HG02973 (cell line): ENCODE data around the gene TRAFD1.
"Not testable (repeated sequence)": the region's sequence is repeated elsewhere in the genome, so short reads cannot be mapped to it uniquely, and the experiment has no call there.

Source experiments
- ATAC-seq: cut with Tn5 transposase; IDR thresholded peaks from one replicate; pipeline ENCODE4 v1.9.1; 2021; ENCODE audit warnings: moderate library complexity; ENCODE audit not compliant: unreplicated experiment

The TRAFD1 gene

DNA sequence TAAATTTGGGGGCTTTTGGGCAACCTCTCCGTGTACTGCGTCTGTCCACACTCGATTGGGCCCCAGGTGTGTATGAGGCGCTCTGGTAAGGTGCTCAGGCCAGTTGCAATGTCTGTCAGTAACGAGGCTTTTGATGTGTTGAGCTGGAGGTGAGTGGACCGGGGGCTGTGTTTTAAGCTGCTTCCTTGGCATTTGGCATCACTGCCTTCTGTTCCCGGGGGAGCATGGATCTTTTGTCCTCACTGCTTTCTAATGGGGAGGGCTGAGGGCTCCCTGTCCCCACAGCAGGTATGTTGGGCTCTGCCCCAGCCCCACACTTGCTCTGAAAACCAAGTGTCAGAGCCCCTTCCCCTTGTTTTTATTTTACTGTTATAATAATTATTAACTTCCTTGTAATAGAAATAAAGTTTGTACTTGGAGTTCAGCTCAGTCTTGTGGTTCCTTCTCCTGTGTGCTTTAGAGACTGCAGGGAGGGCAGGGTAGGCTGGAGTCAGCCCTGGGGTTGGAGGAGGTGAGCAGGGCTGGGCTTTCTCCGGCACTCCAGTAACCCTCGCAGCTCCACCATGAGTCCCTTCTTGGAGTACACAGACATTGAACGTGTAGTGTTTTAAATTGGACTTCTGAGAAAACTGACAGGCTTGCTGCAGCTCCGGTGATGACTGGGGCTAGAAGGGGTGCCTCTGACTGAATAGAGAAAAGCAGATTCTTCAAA lies 28.0 kb downstream of the TRAFD1 start:
- ATAC-seq = no peak

DNA sequence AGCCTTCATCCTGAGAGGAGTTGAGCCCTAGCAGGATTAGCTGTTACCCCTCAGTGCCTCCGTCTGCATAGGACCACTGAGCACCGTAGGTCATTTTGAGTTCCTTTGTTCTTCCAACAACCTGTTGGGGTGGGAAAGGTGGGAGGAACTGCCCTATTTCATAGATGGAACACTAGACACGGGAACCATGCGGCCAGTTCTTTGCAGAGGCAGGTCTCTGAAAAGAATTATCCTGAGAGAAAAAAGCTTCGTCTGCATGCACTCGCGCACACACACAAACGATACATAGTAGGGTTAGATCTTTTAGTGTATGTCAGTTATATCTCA lies 28.5 kb downstream of the TRAFD1 start:
- no peak for ATAC-seq

DNA sequence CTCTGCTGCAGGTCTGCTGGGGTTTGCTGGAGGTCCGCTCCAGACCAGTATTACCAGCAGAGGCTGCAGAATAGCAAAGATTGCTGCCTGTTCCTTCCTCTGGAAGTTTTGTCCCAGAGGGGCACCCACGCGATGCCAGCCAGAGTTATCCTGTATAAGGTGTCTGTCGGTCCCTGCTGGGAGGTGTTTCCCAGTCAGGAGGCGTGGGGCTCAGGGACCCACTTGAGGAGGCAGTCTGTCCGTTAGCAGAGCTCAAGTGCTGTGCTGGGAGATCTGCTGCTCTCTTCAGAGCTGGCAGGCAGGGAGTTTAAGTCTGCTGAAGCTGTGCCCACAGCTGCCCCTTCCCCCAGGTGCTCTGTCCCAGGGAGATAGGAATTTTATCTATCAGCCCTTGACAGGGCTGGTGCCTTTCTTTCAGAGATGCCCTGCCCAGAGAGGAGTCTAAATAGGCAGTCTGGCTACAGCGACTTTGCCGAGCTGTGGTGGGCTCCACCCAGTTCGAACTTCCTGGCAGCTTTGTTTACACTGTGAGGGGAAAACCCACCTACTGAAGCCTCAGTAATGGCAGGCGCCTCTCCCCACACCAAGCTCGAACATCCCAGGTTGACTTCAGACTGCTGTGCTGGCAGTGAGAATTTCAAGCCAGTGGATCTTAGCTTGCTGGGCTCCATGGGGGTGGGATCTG lies 33.2 kb downstream of the TRAFD1 start:
- not testable (repeated sequence) for ATAC-seq

- no peak for ATAC-seq
Measured at GRCh38 chr12:112159146-112159541, 33.8 kb downstream of the TRAFD1 start.

- ATAC-seq = no peak
Measured at GRCh38 chr12:112160611-112161010, 35.3 kb downstream of the TRAFD1 start.

DNA sequence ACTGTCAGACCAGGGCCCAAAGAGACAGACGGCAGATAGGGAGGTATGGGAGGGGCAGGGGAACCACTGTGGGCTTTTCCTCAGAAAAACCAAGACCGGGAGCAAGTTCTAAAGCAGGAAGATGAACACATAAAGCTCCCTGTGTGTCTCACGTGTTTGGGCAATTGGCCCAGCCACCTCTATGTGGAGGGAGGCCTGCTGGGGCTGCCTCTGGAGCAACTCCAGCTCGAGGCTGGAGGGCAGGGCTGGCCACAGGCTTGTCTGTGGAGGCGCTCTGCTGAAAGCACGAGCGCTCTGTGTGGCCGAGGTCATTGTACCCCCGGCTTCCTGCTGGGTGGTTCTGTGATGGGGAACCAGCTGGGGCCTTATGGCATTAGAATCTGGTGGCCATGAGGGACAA lies 36.4 kb downstream of the TRAFD1 start:
- no peak for ATAC-seq

- no peak for ATAC-seq
Measured at GRCh38 chr12:112162241-112162790, 37.0 kb downstream of the TRAFD1 start.

- ATAC-seq = no peak
Measured at GRCh38 chr12:112163056-112163455, 37.7 kb downstream of the TRAFD1 start.

- ATAC-seq = no peak
Measured at GRCh38 chr12:112163471-112163991, 38.2 kb downstream of the TRAFD1 start.

- ATAC-seq = no peak
Measured at GRCh38 chr12:112164011-112164660, 38.8 kb downstream of the TRAFD1 start.

DNA sequence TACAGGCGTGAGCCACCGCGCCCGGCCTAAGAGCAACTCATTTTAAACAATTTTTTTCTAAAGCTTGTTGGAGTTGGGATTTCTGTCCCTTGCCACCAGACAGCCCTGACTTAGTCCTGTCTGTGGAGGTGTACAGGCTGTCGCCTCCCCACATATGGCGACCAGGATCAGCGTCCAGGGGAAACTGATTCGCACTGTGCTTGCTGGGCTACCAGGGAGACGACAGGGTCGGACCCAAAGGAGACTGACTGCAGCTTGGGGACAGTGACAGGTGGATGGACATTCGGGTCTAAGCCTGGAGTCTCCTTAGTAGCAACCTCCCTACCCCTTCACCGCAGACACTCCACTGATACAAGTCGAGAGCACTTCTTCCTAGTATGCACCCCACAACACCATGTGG lies 40.3 kb downstream of the TRAFD1 start:
- ATAC-seq = no peak

DNA sequence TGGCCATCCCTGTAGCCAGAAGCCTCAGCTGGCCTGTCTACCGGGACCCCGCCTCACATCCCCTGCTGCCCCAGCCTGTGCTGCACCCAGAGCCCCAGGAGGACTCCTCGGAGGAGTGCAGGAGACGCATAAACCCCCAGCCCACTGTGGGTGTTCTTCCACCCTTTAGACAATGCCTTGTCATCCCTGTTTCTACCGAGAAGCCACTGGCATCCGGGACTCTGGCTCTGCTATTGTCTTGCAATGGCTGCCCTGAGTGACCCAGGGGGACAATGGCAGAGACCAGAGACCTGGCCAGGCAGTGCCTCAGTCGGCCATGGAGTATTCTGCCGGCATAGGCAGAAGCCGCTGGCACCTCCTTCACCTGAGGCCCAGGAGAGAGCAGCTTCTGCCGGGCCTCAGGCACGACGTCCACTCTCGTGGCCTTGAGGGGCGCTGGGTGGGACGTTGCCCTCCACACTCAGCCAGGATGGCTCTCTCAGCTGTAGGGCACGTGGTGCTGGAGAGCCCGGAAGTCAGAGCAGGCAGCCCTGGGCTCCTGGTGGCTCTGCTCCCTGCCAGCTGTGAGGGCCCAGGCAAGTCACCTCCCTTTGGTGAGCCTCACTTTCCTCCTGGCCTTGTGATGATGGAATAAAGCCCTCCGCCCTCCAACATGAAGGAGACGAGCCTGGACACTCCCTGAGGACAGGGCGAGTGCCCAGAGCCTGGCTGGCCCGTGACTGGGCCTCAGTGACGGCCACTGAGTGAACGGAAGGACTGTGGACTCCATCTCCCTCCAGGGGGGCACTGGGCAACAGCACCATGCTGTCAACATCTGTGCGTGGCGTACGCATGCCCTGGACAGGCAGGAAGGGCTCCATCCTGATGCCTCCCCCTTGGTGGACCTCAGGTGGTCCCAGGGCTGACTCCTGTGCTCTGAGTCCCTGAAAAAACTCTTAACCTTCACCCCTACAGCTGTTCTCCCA lies 41.0 kb downstream of the TRAFD1 start:
- ATAC-seq = no peak

GRCh38 chr12:112167031-112167461 lies 41.7 kb downstream of the TRAFD1 start:
- ATAC-seq = no peak

- no peak for ATAC-seq
Measured at GRCh38 chr12:112167718-112168525, 42.6 kb downstream of the TRAFD1 start.

DNA sequence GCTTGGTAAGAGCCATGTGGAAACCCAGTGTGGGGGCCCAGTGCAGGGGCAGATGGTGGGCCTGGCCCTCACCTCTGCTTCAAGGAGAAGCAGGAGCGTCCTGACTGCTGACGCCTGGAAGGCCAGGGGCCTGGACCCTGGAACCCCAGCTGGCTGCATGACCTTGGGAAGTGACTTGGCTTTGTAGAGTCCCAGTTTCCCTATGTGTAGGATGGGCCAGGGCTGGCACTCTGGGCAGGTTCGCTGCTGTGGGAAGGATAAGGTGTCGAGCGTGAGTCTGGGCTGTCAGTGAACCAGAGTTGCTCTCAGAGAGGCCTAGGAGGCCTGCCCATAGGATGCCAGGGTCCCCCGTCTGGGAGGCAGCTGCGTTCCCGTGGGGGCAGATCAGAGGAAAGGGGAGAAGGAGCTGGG lies 43.2 kb downstream of the TRAFD1 start:
- no peak for ATAC-seq

DNA sequence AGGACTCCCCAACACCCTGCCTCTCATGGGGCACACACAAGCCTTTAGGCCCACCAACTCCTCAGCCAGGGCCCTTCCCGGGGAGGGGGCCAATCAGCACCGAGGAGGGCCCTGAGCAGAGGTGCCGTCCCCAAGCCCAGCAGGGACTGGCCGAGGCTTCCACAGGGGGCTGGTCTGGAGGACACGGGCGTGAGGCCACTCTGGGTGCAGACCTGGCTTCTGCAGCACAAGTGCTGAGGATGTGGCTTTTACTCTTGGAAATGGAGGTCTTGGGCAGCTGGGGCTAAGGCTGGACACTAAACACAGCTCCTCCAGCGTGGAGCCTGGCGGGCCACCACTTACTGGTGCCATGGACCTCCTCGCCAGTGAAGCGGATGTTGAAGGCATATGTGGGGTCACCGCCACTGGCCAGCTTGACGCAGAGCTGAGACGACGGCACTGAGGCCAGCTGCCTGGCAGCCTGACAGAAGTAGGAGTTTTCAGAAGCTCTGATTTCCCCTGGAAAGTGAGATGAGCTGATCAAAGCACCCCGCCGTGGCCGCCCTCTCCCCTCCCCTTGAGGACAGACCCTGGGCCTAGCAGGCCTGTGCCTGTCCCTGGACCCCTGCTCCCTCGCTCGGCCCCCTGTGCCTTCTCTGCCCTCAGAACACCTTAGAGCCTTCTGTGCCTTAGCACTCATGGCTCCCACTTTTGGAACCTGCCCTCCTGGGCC lies 44.0 kb downstream of the TRAFD1 start:
- no peak for ATAC-seq

DNA sequence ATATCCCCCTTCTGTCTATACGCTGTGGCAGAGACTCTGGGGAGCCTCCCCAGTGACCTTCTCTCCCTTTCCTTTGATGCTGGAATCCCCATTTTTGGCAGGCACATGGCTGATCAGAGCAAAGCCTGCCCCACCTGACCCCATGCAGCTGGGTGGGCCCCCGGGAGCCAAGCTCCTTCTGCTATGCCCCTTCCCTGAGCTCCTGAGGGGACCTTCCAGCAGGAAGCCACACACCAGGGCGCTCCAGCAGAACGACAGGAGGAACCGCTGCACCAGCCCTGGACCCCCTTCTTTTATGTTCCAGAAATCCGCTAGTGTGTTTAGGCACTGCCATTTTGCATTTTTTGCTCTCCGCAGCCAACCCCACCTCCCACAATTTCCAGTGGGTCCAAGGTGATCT lies 44.6 kb downstream of the TRAFD1 start:
- ATAC-seq = no peak

- ATAC-seq = no peak
Measured at GRCh38 chr12:112170376-112170775, 45.0 kb downstream of the TRAFD1 start.

DNA sequence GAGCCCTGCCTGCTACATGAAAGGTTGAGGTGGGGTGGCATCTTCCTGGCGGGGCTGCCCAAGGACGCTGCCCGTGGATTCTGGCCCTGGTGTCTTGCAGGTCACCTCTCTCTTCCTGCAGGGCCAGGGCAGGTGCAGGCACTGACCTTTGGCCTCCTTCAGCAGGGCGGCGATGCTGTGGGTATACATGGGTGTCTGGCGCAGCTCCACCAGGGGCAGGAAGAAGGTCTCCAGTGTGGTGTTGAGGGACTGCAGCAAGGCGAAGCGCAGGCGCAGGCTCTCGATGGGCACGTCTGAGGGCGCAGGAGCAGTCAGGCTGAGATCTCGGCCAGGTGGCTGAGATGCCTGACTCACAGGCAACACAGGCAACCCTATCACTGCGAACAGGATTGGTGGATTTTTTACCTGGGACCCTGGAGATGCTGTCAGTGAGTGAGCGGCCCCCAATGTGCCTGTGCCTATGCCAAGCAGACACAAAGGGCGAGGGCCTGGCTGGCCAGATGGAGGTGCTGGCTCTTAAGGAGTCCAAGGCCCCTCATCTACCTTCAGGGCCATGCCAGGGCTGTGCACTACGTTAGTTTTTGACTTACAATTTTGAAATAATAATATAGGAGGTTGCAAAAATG lies 45.7 kb downstream of the TRAFD1 start:
- no peak for ATAC-seq
